ENCODE data around the gene USPL1. TPM values are rescaled to one million over a fixed set of nuclear protein-coding genes. Genes with fewer than 3 reads are reported as not detected.

The USPL1 gene
- total RNA-seq, 1 donor: 21.2 TPM

DNA sequence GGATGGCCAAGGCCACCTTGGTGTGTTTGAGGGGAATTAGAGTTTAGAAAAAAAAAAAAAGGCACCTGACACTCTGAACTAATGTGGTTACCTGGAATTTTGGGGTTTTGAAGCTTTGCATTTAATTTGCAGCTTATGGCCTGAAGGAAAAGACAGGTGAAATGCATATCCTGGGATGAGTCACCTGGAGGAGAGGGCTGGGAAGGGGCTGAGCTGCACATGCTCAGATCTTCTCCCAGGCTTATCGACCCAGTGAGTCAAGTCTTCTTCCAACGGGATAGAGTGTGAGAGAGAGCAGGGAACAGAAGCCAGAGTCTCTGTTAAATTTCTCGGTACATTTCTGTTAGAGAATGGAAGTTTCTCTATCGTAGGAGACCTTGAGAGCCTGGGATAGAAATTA lies 88.0 kb downstream of the USPL1 start:
- TF ChIP-seq, protein P1, sequence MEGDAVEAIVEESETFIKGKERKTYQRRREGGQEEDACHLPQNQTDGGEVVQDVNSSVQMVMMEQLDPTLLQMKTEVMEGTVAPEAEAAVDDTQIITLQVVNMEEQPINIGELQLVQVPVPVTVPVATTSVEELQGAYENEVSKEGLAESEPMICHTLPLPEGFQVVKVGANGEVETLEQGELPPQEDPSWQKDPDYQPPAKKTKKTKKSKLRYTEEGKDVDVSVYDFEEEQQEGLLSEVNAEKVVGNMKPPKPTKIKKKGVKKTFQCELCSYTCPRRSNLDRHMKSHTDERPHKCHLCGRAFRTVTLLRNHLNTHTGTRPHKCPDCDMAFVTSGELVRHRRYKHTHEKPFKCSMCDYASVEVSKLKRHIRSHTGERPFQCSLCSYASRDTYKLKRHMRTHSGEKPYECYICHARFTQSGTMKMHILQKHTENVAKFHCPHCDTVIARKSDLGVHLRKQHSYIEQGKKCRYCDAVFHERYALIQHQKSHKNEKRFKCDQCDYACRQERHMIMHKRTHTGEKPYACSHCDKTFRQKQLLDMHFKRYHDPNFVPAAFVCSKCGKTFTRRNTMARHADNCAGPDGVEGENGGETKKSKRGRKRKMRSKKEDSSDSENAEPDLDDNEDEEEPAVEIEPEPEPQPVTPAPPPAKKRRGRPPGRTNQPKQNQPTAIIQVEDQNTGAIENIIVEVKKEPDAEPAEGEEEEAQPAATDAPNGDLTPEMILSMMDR (IDR thresholded peaks at IDR 0.05; ENCODE audit: insufficient read depth, low read depth, low read length): no peak
- H3K4me3 ChIP-seq (ENCODE audit: low read depth, low read length): no peak overlapping the region
- no peak for DNase-seq (ENCODE audit: low read depth)

- DNase-seq (ENCODE audit: low read depth): peak; percentile 73
- TF ChIP-seq, protein P1 (IDR thresholded peaks at IDR 0.05; ENCODE audit: insufficient read depth, low read depth, low read length): no peak
- H3K4me3 ChIP-seq (ENCODE audit: low read depth, low read length): no peak overlapping the region
These were observed 90.8 kb downstream of the USPL1 start for GRCh38 chr13:30708541-30708940.

Small RNAs within 50 kb of the gene (small RNA-seq; reads per million reads assigned to genes)
- not detected for gene RF00017

Other genes with a start within 250 kb of the USPL1 start
- not detected in 2 replicates for gene UBE2L5, start 195.4 kb upstream of the USPL1 start, total RNA-seq
- 95.7 and 115 TPM in 2 replicates for gene HMGB1, start 152.0 kb upstream of the USPL1 start, total RNA-seq
- gene ALOX5AP, start 117.6 kb downstream of the USPL1 start, total RNA-seq: 0.32 and 0.43 TPM in 2 replicates